K562 (cell line): Measurements from ENCODE around the gene ATP6V0C. TPM values are rescaled to one million over a fixed set of nuclear protein-coding genes. Genes with fewer than 3 reads are reported as not detected.

Source experiments
- ARHGAP35 ChIP-seq: fragments of 450-650 bp; IDR thresholded peaks from 2 replicates; pipeline ENCODE4 v1.6.1; 2018; ENCODE audit not compliant: partially characterized antibody
- ERF ChIP-seq: fragments of 450-650 bp; formaldehyde crosslinking; IDR thresholded peaks from 2 replicates; pipeline ENCODE4 v1.4.0; 2020; ENCODE audit warnings: mild to moderate bottlenecking, mixed read lengths
- HDAC1 ChIP-seq, 2 experiments: fragments of 450-650 bp; IDR thresholded peaks; 2 replicates each; pipeline ENCODE4 v1.6.1; 2016 to 2017; ENCODE audit warnings: inconsistent platforms in 1 of 2, mild to moderate bottlenecking in 1 of 2, moderate library complexity in 1 of 2
- IFI16 ChIP-seq: fragments of 250-450 bp; sonication (Bioruptor Pico); IDR thresholded peaks from 2 replicates; pipeline ENCODE4 v2.1.2; 2022; ENCODE audit warnings: mild to moderate bottlenecking, inconsistent platforms
- KAT8 ChIP-seq: fragments of 450-650 bp; IDR thresholded peaks from 2 replicates; pipeline ENCODE4 v1.6.1; 2016; ENCODE audit warnings: low read depth, mild to moderate bottlenecking
- KDM2B ChIP-seq: fragments of 250-450 bp; sonication (Bioruptor Pico); IDR thresholded peaks from 2 replicates; pipeline ENCODE4 v1.8.0; 2021; ENCODE audit warnings: mild to moderate bottlenecking, moderate library complexity
- MBD1 ChIP-seq: fragments of 250-450 bp; sonication (Bioruptor Pico); IDR thresholded peaks from 2 replicates; pipeline ENCODE4 v1.8.0; 2022; ENCODE audit warnings: inconsistent platforms
- MECOM ChIP-seq: fragments of 250-450 bp; sonication (Bioruptor Pico); IDR thresholded peaks from 2 replicates; pipeline ENCODE4 v1.8.0; 2022; ENCODE audit warnings: inconsistent platforms
- MTA3 ChIP-seq: fragments of 450-650 bp; formaldehyde crosslinking; IDR thresholded peaks from 2 replicates; pipeline ENCODE4 v1.6.1; 2017; ENCODE audit warnings: mild to moderate bottlenecking, borderline replicate concordance
- NFE2 ChIP-seq: IDR thresholded peaks from 2 replicates; pipeline ENCODE4 v1.6.1; 2014; ENCODE audit warnings: antibody characterized with exemption, low read depth
- NONO ChIP-seq, 2 experiments: fragments of 200-400 bp in 1 of 2; fragments of 450-650 bp in 1 of 2; formaldehyde crosslinking in 1 of 2; IDR thresholded peaks; 2 replicates each; pipeline ENCODE4 v1.6.1; 2017; ENCODE audit warnings: low read depth in 2 of 2, mild to moderate bottlenecking in 2 of 2, moderate library complexity in 2 of 2, low read length in 1 of 2
- PHF20 ChIP-seq: fragments of 450-650 bp; IDR thresholded peaks from 2 replicates; pipeline ENCODE4 v1.6.1; 2018; ENCODE audit not compliant: partially characterized antibody
- PML ChIP-seq: IDR thresholded peaks from 2 replicates; pipeline ENCODE4 v1.6.1; 2012; ENCODE audit warnings: low read length, inconsistent platforms
- POLR2AphosphoS2 ChIP-seq: IDR thresholded peaks from 2 replicates; pipeline ENCODE4 v1.6.1; 2012; ENCODE audit warnings: low read length, improper control_type of control experiment
- RAD51 ChIP-seq: fragments of 450-650 bp; IDR thresholded peaks from 2 replicates; pipeline ENCODE4 v1.7.1; 2016; ENCODE audit warnings: low read depth, mild to moderate bottlenecking, borderline replicate concordance
- RUNX1 ChIP-seq: sonication (generic); IDR thresholded peaks from 2 replicates; pipeline ENCODE4 v1.6.1; 2016; ENCODE audit warnings: antibody characterized with exemption, low read depth
- SIN3B ChIP-seq: fragments of 450-650 bp; IDR thresholded peaks from 2 replicates; pipeline ENCODE4 v1.6.1; 2017; ENCODE audit warnings: low read depth, mild to moderate bottlenecking, moderate library complexity
- SMARCA4 ChIP-seq: fragments of 450-650 bp; IDR thresholded peaks from 2 replicates; pipeline ENCODE4 v1.6.1; 2016
- SRSF7 ChIP-seq: fragments of 200-400 bp; formaldehyde crosslinking; optimal IDR thresholded peaks from 2 replicates; pipeline ENCODE3; 2017; ENCODE audit warnings: mild to moderate bottlenecking, low read depth, low read length
- STAT5A ChIP-seq: IDR thresholded peaks from 2 replicates; pipeline ENCODE4 v1.6.1; 2012; ENCODE audit warnings: low read length, inconsistent platforms, borderline replicate concordance
- USF2 ChIP-seq: sonication (generic); formaldehyde crosslinking; IDR thresholded peaks from 2 replicates; pipeline ENCODE4 v1.5.0; 2020; ENCODE audit warnings: missing genetic modification reagents
- ZNF165 ChIP-seq: fragments of 250-450 bp; sonication (Bioruptor Pico); IDR thresholded peaks from 2 replicates; pipeline ENCODE4 v1.4.0; 2020; ENCODE audit warnings: borderline replicate concordance
- ZNF311 ChIP-seq: fragments of 250-450 bp; sonication (Bioruptor Pico); IDR thresholded peaks from 2 replicates; pipeline ENCODE4 v1.4.0; 2020; ENCODE audit warnings: mild to moderate bottlenecking, moderate library complexity
- ZNF77 ChIP-seq: fragments of 250-450 bp; sonication (Bioruptor Pico); IDR thresholded peaks from 2 replicates; pipeline ENCODE4 v1.5.0; 2020
- polyA plus RNA-seq, 8 experiments: library from polyadenylated mRNA; depleted of rRNA in 4 of 8; stranded (reverse) in 5 of 8; unstranded in 3 of 8; fragments of >200 nt; fragmentation: Nextera tagmentation in 2 of 8; fragmentation: Illumina TruSeq in 1 of 8; extraction: Ambion mirVana in 2 of 8; extraction: Trizol in 1 of 8; gene quantifications; 2 replicates each; pipeline versions ENCODE4 v1.2.1 to v1.2.3, GENCODE V29; 2011 to 2014; ENCODE audit warnings: inconsistent platforms in 1 of 8, missing spikeins in 1 of 8
- total RNA-seq, 7 experiments: library from RNA; depleted of rRNA in 6 of 7; stranded (reverse); fragments of >200 nt in 6 of 7; fragmentation: Illumina TruSeq in 2 of 7; extraction: Trizol in 2 of 7; gene quantifications; 2 replicates each; pipeline versions ENCODE4 v1.2.1 to v1.2.3, GENCODE V29; 2011 to 2021; ENCODE audit warnings: low replicate concordance in 1 of 7
- TF ChIP-seq, protein P1 (sequence below), 2 experiments: IDR thresholded peaks; 2 replicates each; pipeline ENCODE4 v1.6.1; 2011; ENCODE audit warnings: borderline replicate concordance in 1 of 2, control low read depth in 1 of 2, low read depth in 1 of 2, low read length in 1 of 2, mild to moderate bottlenecking in 1 of 2, mixed read lengths in 1 of 2, moderate library complexity in 1 of 2; ENCODE audit not compliant: insufficient read depth in 1 of 2, insufficient read length in 1 of 2, poor library complexity in 1 of 2, severe bottlenecking in 1 of 2; ENCODE audit errors: extremely low read depth in 1 of 2
- TF ChIP-seq, protein P2 (sequence below): sonication (generic); formaldehyde crosslinking; IDR thresholded peaks from 2 replicates; pipeline ENCODE4 v1.8.0; 2022; ENCODE audit warnings: missing genetic modification reagents, mild to moderate bottlenecking, moderate library complexity, borderline replicate concordance

ATP6V0C gene
- total and polyA plus RNA-seq, 9 of the 15 experiments (the other 6 are each of a cell fraction or from before 2014, with no cell fraction given), result 2.9 to 228 (median 22.7) TPM

DNA sequence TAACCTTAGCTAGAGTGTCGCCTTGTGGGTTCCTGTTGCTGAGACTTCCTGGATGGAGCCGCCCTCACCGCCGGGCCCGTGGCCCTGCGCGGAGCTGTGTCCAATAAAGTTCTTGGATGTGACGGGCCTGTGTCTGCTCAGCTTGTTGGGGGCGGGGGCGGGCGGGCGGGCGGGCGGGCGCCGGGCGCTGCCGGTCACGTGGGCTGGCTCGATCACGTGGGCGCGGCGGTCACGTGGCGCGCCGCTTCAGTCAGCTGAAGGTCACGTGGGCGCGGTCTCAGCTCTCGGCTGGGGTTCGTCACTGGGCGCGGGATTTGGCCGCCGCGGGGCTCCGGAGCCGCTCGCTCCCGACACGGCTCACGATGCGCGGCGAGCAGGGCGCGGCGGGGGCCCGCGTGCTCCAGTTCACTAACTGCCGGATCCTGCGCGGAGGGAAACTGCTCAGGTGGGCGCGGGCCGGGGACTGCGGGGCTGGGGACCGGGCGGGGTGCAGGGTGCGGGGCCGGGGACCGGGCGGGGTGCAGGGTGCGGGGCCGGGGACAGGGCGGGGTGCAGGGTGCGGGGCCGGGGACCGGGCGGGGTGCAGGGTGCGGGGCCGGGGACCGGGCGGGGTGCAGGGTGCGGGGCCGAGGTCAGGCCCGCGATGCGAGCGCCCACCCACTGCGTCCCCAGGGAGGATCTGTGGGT is 6.5 kb downstream of the ATP6V0C start, which contains the start of gene AMDHD2 (continued):
- TF ChIP-seq ZNF311 (CRISPR knock-in tag), result no peak
- peak; percentile 20; the same call in 1 of the 2 replicates for TF ChIP-seq KDM2B
- no peak for TF ChIP-seq KAT8
- TF ChIP-seq RUNX1, result peak; percentile 58; the same call in 1 of the 2 replicates
- TF ChIP-seq MBD1 (CRISPR knock-in tag), result no peak
- peak; percentile 95 for TF ChIP-seq USF2
- TF ChIP-seq ZNF165 (CRISPR knock-in tag), result no peak
- TF ChIP-seq SMARCA4, result no peak
- TF ChIP-seq NONO (IDR thresholded peaks at IDR 0.05; ENCODE audit: low read depth in 2 of 2, low read length in 1 of 2), result peak in 1 of 2 experiments; percentile 76; a peak in 2 of 4 replicates
- peak; percentile 99 for TF ChIP-seq POLR2AphosphoS2
- peak; percentile 94 for TF ChIP-seq SIN3B
- TF ChIP-seq, protein P1, sequence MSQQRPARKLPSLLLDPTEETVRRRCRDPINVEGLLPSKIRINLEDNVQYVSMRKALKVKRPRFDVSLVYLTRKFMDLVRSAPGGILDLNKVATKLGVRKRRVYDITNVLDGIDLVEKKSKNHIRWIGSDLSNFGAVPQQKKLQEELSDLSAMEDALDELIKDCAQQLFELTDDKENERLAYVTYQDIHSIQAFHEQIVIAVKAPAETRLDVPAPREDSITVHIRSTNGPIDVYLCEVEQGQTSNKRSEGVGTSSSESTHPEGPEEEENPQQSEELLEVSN (IDR thresholded peaks at IDR 0.05; ENCODE audit: borderline replicate concordance in 1 of 2, extremely low read depth in 1 of 2, insufficient read depth in 1 of 2, insufficient read length in 1 of 2, low read depth in 1 of 2, low read length in 1 of 2, poor library complexity in 1 of 2, severe bottlenecking in 1 of 2), result peak; percentile 77 to 94
- TF ChIP-seq NFE2, result no peak
- no peak for TF ChIP-seq MECOM
- TF ChIP-seq MTA3, result no peak
- TF ChIP-seq, protein P2, sequence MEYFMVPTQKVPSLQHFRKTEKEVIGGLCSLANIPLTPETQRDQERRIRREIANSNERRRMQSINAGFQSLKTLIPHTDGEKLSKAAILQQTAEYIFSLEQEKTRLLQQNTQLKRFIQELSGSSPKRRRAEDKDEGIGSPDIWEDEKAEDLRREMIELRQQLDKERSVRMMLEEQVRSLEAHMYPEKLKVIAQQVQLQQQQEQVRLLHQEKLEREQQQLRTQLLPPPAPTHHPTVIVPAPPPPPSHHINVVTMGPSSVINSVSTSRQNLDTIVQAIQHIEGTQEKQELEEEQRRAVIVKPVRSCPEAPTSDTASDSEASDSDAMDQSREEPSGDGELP (CRISPR knock-in tag), result peak; percentile 98
- TF ChIP-seq STAT5A, result peak; percentile 23; the same call in 1 of the 2 replicates
- peak; percentile 70 for TF ChIP-seq PHF20
- TF ChIP-seq PML, result no peak
- no peak for TF ChIP-seq ARHGAP35
- no peak for TF ChIP-seq SRSF7
- TF ChIP-seq ZNF77 (CRISPR knock-in tag), result no peak
- TF ChIP-seq HDAC1 (IDR thresholded peaks at IDR 0.05), result peak in 1 of 2 experiments; percentile 85; a peak in 2 of 4 replicates
- no peak for TF ChIP-seq IFI16 (CRISPR knock-in tag)
- 0 out of 2 replicates have a peak, but pooled peaks have one; percentile 50 for TF ChIP-seq ERF (CRISPR knock-in tag)
- peak; percentile 98 for TF ChIP-seq RAD51
